GM12874 (cell line): ENCODE results near the gene PRKACA.

Source experiments
- CTCF ChIP-seq: IDR thresholded peaks from 2 replicates; pipeline ENCODE4 v1.5.1; 2011; ENCODE audit warnings: low read depth, mild to moderate bottlenecking, control low read depth, low read length, moderate library complexity; ENCODE audit not compliant: insufficient read depth

The PRKACA gene

GRCh38 chr19:14051980-14052379 lies 65.6 kb downstream of the PRKACA start:
- TF ChIP-seq CTCF = no peak

- no peak for TF ChIP-seq CTCF
Measured at GRCh38 chr19:14050512-14050911, 67.0 kb downstream of the PRKACA start.

- peak; percentile 96 for TF ChIP-seq CTCF
Measured at GRCh38 chr19:14048443-14049153, 69.0 kb downstream of the PRKACA start.

- TF ChIP-seq CTCF = peak; percentile 52; the same call in 1 of the 2 replicates
Measured at GRCh38 chr19:14042659-14043608, 74.6 kb downstream of the PRKACA start.
